PC-3 (cell line): Measurements from ENCODE around the gene ZYG11A.

Source experiments
- CTCF ChIP-seq: fragments of 300-600 bp; sonication (generic); conservative IDR thresholded peaks from 2 replicates; pipeline ENCODE4 v1.5.1; 2017; ENCODE audit warnings: antibody characterized with exemption, low read depth, mild to moderate bottlenecking, low read length
- EZH2phosphoT487 ChIP-seq: fragments of 300-600 bp; sonication (generic); IDR thresholded peaks from 2 replicates; pipeline ENCODE4 v1.6.1; 2018; ENCODE audit warnings: mild to moderate bottlenecking, antibody characterized with exemption, low read length, borderline replicate concordance

- TF ChIP-seq CTCF (no peak), EZH2phosphoT487 (no peak)
Measured at GRCh38 chr1:52877554-52877953, 35.0 kb downstream of the ZYG11A start.
